ENCODE results near the gene TRIO.

The TRIO gene

GRCh38 chr5:14155075-14155474 is 11.9 kb downstream of the TRIO start:
- Histone ChIP-seq H3F3A (ENCODE audit: insufficient read depth) (no peaks in the 10 kb centered on the region), H3K9me2 (replicated peaks; ENCODE audit: insufficient read depth, low read length) (no peaks in the 10 kb centered on the region), H3K9me3 (ENCODE audit: insufficient read depth, low read length) (no peaks in the 10 kb centered on the region), H3K27me3 (ENCODE audit: low read length) (no peaks in the 10 kb centered on the region), H3K4me2 (ENCODE audit: low read depth, low read length, poor library complexity, severe bottlenecking) (no peak overlapping the region), H3K27ac (ENCODE audit: low read depth, low read length) (no peak overlapping the region), H4K20me1 (ENCODE audit: low read depth, low read length) (peaks cover 40% of the 10 kb centered on the region), H3K9ac (ENCODE audit: low read length) (no peak overlapping the region), H3K79me2 (ENCODE audit: insufficient read depth, low read length) (peaks cover 21% of the 10 kb centered on the region; the same call in 1 of the 2 replicates), H2AFZ (ENCODE audit: low read depth, low read length, severe bottlenecking) (no peak overlapping the region), H3K4me3 (ENCODE audit: insufficient read depth, low read length, poor library complexity, severe bottlenecking) (no peak overlapping the region), H3K36me3 (ENCODE audit: low read length) (no peaks in the 10 kb centered on the region)
- no peak for TF ChIP-seq EZH2phosphoT487 (conservative IDR thresholded peaks at IDR 0.05; ENCODE audit: low read length)
- no peak for TF ChIP-seq CTCF (IDR thresholded peaks at IDR 0.05; ENCODE audit: insufficient read depth, low read length, poor library complexity, severe bottlenecking)

GRCh38 chr5:14155739-14156138 is 12.6 kb downstream of the TRIO start:
- Histone ChIP-seq H3F3A (ENCODE audit: insufficient read depth) (no peaks in the 10 kb centered on the region), H3K79me2 (ENCODE audit: insufficient read depth, low read length) (peaks cover 24% of the 10 kb centered on the region; the same call in 1 of the 2 replicates), H3K4me2 (ENCODE audit: low read depth, low read length, poor library complexity, severe bottlenecking) (no peak overlapping the region), H3K36me3 (ENCODE audit: low read length) (no peaks in the 10 kb centered on the region), H3K9ac (ENCODE audit: low read length) (no peak overlapping the region), H3K4me3 (ENCODE audit: insufficient read depth, low read length, poor library complexity, severe bottlenecking) (no peak overlapping the region), H4K20me1 (ENCODE audit: low read depth, low read length) (peaks cover 39% of the 10 kb centered on the region), H3K27me3 (ENCODE audit: low read length) (no peaks in the 10 kb centered on the region), H2AFZ (ENCODE audit: low read depth, low read length, severe bottlenecking) (no peak overlapping the region), H3K27ac (ENCODE audit: low read depth, low read length) (no peak overlapping the region), H3K9me3 (ENCODE audit: insufficient read depth, low read length) (no peaks in the 10 kb centered on the region), H3K9me2 (replicated peaks; ENCODE audit: insufficient read depth, low read length) (no peaks in the 10 kb centered on the region)
- TF ChIP-seq CTCF (IDR thresholded peaks at IDR 0.05; ENCODE audit: insufficient read depth, low read length, poor library complexity, severe bottlenecking) = no peak
- no peak for TF ChIP-seq EZH2phosphoT487 (conservative IDR thresholded peaks at IDR 0.05; ENCODE audit: low read length)

GRCh38 chr5:14156290-14156649 is 13.1 kb downstream of the TRIO start:
- Histone ChIP-seq H3F3A (ENCODE audit: insufficient read depth) (no peaks in the 10 kb centered on the region), H3K9me2 (replicated peaks; ENCODE audit: insufficient read depth, low read length) (no peaks in the 10 kb centered on the region), H3K79me2 (ENCODE audit: insufficient read depth, low read length) (peaks cover 21% of the 10 kb centered on the region; the same call in 1 of the 2 replicates), H3K27ac (ENCODE audit: low read depth, low read length) (no peak overlapping the region), H3K36me3 (ENCODE audit: low read length) (no peaks in the 10 kb centered on the region), H2AFZ (ENCODE audit: low read depth, low read length, severe bottlenecking) (no peak overlapping the region), H3K9ac (ENCODE audit: low read length) (no peak overlapping the region), H3K4me2 (ENCODE audit: low read depth, low read length, poor library complexity, severe bottlenecking) (no peak overlapping the region), H4K20me1 (ENCODE audit: low read depth, low read length) (peaks cover 34% of the 10 kb centered on the region), H3K27me3 (ENCODE audit: low read length) (no peaks in the 10 kb centered on the region), H3K9me3 (ENCODE audit: insufficient read depth, low read length) (no peaks in the 10 kb centered on the region), H3K4me3 (ENCODE audit: insufficient read depth, low read length, poor library complexity, severe bottlenecking) (no peak overlapping the region)
- TF ChIP-seq CTCF (IDR thresholded peaks at IDR 0.05; ENCODE audit: insufficient read depth, low read length, poor library complexity, severe bottlenecking) (no peak), EZH2phosphoT487 (conservative IDR thresholded peaks at IDR 0.05; ENCODE audit: low read length) (no peak)
